NK-92 treated with Interleukin-12 subunit alpha and Interleukin-12 subunit beta, amount 100 ng/mL, for 24 hours (cell line): ENCODE measurements around the gene CFAP47.
"Not testable (repeated sequence)": the region's sequence is repeated elsewhere in the genome, so short reads cannot be mapped to it uniquely, and the experiment has no call there.

ENCODE experiments used
- DNase-seq: peaks from one replicate; lab custom pipeline; 2025; lab: John Stamatoyannopoulos, UW

The CFAP47 gene, protein sequence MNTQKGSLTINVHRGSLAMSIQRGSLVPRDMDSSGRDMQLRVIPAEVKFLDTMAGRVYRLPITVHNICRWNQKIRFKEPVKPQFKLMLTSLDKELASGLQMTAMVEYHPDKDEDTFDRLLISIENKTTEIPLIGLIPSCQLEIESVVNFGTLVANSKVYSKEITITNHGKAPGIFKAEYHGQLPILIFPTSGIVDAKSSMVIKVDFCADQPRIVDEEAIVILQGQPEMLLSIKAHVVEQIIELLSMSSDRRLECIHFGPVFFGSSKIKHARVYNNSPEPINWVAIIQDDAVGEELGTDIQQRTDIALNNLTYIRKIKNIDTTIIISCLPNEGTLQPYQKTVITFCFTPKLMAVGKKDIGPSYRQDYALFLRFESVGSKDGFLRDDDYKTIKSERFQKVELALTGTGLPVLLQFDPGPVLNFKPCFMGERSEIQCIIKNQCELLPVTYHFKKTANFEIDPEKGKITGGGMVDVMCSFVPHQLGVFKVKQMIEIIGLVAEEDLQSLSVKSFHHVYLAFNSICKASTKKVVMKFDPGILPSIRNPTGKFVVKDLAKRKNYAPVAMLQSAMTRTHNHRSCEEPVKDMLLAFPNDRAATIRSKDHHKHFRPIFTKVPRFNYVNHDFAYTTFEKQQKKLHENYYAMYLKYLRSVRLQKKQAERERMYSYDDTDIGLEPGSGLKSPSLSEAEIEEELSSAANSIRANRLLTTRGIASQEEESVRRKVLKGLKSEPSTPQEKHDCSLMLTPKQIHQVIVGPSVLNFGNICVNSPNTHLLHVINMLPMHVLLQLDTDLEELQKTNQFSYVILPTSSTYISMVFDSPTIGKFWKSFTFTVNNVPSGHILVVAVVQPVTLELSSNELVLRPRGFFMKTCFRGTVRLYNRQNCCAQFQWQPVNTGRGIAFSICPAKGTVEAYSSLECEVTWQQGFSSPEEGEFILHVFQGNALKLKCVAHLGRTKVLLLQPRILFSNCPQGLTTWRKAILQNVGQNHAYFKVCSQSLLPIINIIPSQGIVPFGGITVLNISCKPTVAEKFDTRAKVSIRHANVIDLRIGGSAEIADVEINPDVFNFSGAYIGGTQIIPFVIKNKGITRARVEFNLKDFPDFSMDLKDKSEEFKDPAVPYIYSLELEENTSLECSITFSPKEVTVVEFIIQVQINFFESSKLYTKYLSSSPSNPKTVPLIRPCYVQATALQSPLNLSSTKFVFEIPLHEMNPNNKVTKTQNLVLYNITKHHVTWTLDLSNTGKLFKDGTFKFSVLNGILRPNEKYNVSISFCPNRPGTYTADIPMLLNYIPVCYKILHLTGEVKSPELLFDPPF (N-terminal part only)

DNA sequence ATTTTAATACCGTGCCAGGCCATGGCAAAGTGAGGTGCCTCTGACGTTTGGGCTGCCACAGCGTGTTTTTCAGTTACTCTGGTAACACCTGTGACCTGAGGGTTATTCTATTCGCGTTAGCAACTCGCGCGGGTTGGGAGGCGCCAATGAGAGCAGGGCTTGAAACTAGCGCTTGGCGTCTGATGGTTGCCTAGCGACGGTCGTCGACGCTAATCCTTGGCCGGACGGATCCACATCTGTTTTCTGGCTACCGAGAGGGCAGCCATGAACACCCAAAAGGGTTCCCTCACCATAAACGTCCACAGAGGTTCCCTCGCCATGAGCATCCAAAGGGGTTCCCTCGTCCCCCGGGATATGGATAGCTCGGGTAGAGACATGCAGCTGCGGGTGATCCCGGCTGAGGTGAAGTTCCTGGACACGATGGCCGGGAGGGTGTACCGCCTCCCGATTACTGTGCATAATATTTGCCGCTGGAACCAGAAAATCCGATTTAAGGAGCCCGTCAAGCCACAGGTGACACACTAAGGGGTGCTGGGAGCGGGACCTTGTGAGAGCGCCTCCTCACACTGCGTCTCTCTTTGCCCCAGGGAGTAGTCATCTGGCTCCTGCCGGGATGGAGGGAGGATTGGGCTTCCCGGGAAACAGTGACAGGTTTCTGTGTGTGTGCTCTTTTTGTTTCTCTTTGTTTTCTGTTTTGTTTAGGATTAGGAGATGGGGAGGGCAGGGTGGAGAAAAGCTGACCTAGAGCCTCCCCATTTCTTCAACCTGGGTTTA, at the start of gene CFAP47:
TSS of gene CFAP47 (plus strand) at position 199 of the 774 bp plus-strand sequence. CDS start at position 265, 66 bp downstream.
- DNase-seq: no peak

DNA sequence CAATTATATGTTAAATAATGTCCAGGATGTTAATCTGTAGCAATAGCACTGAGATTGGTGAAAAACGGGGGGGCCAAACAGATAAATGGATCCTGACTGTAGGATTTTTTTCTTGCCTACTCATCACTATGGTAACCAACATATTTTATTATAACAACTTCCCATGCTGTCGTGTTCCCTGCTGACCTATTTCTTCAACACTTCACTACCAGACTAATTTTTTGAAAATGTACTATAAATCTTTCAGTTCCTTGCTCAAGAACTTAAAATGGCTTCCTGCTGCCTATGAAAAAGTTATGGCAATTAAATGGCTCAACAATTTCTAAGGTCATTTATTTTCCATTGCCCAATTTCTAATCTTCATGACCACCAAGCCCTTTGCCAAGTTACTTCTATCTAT, 38.9 kb upstream of the CFAP47 start:
- DNase-seq: no peak

DNA sequence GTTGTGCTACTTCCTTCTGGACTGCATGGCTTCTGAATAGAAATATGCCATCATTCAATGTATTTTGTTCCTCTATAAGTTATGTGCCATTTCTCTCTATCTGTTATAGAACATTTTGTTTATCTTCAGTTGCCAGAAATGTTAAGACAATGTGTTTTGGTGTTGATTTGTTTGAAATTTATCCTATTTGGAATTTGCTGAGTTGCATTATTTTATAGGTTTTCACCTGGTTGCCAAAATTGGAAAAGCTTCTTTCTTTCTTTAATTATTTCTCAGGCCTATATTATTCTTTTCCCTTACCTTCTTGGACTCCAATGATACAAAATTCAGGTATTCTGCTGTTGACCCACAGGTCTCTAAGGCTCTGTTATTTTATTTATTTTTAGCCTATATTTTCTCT, 33.4 kb upstream of the CFAP47 start:
- no peak for DNase-seq

DNA sequence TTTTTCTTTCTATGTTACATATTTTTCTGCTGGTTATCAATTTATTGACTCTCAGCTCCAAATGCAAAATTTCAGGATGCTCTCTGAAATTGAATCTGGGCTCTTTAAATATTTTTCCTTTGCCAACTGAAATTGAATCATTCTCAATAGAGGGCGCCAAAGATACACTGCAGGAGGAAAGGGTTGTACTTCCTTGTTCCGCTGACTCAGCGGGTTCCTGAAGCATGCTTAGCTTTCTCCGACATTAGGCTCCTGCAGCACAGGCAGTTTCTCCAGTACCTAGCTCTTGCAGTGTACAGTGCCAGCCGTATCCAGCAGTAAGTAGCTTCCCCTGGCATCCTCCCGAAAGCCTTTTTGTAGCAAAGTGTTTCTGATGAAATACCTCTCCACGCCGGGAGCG, 28.8 kb upstream of the CFAP47 start:
- DNase-seq: peak; percentile 0

DNA sequence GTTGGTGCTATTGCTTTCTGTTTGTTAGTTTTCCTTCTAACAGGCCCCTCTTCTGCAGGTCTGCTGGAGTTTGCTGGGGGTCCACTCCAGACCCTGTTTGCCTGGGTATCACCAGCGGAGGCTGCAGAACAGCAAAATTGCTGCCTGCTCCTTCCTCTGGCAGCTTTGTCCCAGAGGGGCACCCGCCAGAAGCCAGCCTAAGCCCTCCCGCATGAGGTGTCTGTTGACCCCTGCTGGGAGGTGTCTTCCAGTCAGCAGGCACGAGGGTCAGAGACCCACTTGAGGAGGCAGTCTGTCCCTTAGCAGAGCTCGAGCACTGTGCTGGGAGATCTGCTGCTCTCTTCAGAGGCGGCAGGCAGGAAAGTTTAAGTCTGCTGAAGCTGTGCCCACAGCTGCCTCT, 67.3 kb downstream of the CFAP47 start:
- DNase-seq: not testable (repeated sequence)

DNA sequence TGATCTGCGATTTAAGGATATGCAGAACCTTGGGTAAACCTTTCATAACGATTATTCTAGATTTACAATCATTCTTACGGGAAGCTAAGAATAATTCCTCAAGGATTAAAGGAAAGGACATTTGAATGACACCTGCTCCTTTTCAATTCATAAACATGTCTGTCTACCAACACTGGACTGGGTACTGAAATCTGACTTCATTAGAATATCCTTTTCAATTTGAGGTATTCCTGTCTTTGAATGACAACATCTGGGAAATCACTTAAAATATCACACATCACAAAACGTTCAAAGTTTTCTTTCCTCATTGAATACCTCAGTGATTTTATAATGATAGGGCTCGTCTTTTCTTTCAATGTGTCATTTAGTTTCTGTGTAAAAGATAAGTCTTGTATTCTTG, 87.7 kb downstream of the CFAP47 start:
- no peak for DNase-seq

DNA sequence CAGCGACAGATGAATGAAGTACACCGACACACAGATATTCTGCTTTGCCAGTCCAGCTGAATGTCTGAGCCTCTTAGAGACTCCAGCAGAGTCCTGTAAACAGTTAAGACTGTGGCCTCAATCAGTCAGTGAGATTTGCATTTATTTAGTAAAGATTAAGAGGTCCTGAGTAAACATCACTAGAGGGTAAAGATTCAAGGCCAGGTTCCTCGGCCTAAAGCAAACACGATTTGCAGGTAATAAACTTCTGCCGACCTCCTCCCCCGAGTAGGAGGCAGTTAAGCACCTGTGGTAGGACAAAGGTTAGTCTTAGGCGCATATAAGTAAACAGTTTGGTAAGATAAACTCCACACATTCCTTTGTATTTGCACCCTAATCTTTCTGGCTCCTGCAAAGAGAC, 99.6 kb downstream of the CFAP47 start:
- DNase-seq: no peak

DNA sequence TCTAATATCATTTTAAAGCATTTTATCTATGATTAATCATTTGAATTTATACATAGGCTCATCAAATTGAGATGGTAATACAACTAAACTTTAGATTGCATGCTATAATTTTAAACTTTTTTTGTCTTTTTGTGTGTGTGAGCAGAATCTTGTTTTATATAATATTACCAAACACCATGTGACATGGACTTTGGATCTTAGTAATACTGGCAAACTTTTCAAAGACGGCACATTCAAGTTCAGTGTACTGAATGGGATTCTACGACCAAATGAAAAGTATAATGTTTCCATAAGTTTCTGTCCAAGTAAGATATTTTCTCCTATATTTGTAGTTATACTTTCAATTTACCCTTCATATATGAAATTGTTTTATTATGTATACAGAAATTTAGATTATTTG, 116.0 kb downstream of the CFAP47 start:
- no peak for DNase-seq

DNA sequence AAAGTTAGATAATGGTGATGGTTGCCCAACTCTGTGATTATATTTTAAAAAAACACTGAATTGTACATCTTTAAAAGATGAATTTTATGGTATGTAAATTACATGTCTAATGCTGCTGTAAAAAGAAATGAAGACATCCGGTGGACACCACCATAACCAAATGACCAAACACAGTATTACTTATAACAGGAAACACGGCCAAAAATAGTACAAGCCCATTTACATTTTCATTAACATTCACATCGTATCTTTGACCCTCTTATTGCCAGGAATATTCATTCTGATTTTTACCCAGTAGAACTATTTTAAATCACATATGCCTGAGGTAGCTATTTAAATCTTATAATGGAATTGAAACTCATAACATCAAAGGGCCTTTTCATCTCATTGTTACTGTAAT, 143.2 kb downstream of the CFAP47 start:
- no peak for DNase-seq

DNA sequence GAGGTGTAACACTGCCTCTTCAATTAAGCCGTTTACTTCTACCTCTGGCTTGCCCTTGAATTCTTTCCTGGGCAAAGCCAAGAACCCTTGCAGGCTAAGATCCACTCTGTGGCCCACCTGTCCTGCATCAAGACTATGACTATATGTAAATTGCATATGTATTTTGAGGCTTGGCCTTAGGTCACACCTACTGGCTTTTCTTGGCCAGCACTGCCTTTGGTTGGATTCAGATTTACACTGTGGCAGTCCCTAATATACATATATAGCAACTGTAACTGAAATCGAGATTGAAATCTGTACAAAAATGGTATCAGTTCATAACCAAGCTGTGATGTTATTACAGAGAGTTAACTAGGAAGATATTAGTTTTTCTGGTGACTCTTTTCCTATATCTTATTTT, 151.5 kb downstream of the CFAP47 start:
- DNase-seq: no peak

DNA sequence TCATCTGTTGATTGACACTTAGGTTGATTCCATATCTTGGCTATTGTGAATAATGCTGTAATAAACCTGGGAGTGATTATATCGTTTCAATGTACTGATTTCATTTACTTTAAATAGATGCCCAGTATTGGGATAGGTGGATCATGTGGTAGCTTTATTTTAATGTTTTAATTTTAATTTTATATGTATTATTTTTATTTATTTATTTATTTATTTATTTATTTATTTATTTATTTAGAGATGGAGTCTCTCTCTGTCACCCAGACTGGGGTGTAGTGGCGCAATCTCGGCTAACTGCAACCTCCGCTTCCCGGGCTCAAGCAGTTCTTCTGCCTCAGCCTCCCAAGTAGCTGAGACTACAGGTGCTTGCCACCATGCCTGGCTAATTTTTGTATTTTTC, 155.5 kb downstream of the CFAP47 start:
- DNase-seq: not testable (repeated sequence)

DNA sequence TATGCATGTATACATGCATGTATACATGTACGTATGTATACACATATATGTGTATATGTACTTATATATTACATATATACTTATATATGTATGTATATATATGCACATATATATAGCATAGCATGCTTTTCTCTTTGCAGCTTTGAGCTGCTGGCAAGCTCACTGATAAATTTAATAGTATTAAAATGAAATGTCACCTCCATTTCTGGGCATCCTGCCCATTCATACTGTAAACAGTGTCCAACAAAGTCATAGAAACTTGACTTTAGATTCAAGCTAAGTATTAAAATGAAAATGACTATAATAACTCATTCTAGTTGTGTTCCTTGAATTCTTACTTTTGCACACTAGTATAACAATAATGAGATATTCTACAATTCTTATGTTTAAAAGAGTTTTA, 163.7 kb downstream of the CFAP47 start:
- no peak for DNase-seq

DNA sequence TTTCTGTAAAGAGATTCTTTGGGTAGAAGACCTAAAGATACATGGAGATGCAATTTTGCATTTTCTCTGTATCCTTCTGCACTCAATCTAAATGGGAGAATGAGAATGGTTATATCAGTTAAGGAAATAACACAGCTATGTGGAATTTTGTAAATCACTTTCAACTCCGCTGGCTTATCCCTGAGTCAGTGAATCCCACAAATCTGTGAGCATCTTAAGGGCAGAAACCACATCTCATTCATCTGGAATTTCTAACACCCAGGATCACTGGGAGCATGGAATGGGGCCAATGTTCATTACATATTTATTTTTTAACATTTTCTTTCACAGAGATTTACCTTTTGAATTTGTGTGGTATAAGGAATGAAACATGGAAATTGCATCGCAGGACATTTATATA, 167.8 kb downstream of the CFAP47 start:
- no peak for DNase-seq

DNA sequence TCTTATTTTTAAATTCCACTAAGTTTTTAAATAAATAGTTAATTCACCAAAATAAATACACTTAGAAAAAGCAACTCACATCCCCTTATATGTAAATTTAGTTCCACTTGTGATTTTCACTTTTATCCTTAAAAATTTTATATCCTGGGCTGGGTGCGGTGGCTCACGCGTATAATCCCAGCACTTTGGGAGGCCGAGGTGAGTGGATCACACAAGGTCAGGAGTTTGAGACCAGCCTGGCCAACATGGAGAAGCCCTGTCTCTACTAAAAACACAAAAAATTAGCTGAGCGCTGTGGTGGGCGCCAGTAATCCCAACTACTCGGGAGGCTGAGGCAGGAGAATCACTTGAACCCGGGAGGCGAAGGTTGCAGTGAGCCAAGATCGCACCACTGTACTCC, 169.4 kb downstream of the CFAP47 start:
- not testable (repeated sequence) for DNase-seq

DNA sequence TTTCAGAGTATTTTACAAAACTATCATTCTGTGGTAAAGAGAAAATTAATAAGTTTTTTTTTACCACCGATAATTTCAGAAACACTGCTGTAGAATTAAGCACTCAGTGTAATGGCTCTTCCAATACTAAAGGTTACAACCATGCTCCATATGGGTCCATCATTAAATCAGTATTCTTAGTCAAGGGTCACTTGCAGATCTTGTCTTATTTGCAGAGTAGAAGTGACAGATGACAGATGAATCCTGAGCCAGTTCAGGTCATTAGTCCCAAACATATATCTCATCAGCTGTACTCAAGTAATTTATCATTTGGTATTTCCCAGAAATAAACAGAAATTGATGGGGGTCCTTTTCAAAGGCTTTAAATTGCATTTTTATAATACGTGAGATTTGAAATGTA, 182.9 kb downstream of the CFAP47 start:
- DNase-seq: no peak

DNA sequence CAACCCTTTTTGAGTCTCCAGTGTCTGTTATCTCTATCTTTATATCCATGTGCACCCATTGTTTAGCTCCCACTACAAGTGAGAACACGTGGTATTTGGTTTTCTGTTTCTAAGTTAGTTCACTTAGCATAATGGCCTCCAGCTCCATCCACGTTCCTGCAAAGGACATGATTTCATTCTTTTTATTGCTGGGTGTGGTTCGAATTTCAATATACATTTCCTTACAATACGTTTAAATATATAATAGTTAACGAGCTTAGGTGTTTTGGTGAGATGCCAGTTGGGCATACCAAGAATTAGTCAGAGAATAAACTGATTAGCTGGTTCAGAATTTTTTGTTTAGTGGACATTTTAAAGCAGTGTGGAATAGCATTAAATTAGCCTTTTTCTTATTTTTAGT, 196.7 kb downstream of the CFAP47 start:
- DNase-seq: no peak

DNA sequence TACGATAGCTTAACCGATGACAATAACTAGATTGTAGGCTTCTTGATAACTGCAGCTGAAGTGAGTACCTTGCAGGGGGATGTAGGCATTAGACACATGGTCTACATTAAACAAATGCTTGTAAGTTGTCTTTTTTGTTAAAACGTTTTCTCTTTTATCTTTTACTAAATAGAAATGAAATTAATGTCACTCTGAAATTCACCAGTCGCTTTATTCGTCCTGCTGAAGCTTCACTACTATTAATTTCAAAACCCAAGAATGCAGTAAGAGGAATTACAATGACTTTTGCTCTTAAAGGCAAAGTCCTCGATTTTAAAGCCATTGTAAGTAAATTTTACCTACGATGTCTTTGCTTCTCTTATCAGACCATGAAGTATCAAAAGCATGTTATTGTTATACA, 239.7 kb downstream of the CFAP47 start:
- DNase-seq: no peak

DNA sequence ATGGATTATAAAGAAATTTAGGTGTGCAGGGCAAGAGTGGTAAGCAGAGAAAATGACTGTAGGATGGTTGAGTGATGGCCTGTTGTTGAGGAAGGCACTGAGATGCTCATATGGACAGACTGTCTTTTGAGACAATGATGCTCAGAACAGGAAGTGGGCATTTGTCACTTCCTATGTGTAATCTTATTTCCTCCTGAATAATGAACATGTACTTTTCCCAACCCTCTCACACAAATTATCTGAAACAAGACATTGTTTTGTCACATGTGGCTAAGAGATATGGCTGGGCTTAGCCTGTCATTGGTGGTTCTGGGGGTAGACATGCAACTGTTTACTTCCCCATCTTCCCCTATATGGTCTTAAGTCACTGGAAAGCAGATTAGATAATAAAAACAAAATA, 240.5 kb downstream of the CFAP47 start:
- DNase-seq: no peak

DNA sequence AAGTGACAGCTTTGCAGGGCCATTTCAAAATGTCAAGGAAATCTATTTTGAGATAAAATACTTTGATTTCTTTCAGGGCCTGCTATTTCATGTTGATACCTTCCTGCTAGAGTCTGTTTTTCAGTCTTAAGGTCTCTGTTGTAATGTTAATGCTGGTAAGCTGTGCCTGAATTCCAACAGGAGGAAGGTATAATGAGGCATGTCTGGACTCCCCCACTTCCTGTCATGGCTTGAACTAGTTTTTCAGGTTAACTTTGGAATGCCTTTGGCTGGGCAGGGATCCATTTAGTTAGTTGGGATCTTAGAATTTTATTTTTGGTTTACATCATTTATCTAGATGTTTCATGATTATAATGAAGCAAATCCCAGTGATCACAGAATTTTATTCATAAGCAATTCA, 279.0 kb downstream of the CFAP47 start:
- DNase-seq: no peak

DNA sequence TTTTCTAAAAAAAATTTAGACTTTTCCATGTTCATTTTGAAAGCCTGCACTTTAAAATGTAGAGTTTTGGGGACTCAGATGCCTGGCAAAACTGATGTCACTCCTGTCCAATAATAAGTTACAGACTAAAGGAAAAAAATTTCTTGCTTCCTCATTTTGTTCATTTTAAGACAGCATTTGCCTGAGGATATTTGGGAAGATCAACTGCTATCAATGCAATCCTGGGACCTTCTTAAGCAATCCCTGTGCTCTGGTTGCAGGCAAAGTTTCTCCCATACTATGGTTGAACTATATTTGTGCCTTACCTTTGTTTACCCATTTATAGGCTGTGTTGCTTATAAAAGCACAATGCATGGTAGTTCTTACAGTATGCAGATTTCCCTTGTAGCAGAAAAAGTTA, 280.4 kb downstream of the CFAP47 start:
- no peak for DNase-seq

DNA sequence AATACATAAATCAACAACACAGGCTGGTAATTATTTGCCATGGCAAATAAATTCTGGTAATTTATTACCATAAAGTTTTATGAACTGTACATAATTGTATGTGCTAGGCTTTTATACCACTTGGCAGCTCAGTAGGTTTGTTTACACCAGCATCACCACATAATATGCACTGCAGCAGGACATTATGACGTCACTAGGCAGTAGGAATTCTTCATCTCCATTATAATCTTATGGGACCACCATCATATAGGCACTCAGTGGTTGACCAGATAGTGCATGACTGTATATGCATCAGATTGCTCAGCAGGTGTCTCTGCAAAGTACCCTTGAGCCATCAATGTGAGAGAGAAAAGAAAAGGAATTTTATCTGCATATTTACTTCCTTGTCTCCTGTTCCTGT, 295.4 kb downstream of the CFAP47 start:
- DNase-seq: no peak

DNA sequence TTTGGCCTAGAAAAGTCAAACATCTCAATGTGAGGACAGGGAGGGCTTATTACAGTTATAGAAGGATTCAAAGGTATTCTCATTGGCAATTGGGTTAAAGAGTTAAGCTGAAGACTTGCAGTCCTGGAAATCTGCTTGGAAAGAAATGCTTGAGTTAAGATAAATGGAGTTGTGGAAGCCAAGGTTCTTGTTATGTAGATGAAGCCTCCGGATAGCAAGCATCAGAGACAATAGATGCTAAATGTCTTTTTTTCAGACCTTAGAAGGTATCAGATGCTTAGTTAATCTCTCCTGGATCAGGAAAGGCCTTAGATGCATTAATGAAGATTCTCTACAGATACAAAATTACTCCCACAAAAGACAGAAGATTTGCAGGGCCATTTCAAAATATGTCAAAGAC, 299.3 kb downstream of the CFAP47 start:
- no peak for DNase-seq
